Suprapubic skin (tissue), 4 donors: Measurements from ENCODE around the gene NIM1K. TPM values are rescaled to one million over a fixed set of nuclear protein-coding genes. Genes with fewer than 3 reads are reported as not detected.

Source experiments
- DNase-seq, 2 donors: peaks; one replicate each; pipeline ENCODE4 v3.0.0-alpha.2; 2019; ENCODE audit warnings: low spot score in 2 of 2
- H3K27ac ChIP-seq: fragments of 200-600 bp; sonication (generic); one replicate; pipeline ENCODE4 v1.5.1; 2019
- H3K27me3 ChIP-seq: fragments of 200-600 bp; sonication (generic); one replicate; pipeline ENCODE4 v1.5.1; 2019
- H3K36me3 ChIP-seq: fragments of 200-600 bp; sonication (generic); one replicate; pipeline ENCODE4 v1.5.1; 2019
- H3K4me1 ChIP-seq: fragments of 200-600 bp; sonication (generic); one replicate; pipeline ENCODE4 v1.5.1; 2019
- H3K4me3 ChIP-seq: fragments of 200-600 bp; sonication (generic); one replicate; pipeline ENCODE4 v1.5.1; 2019; ENCODE audit warnings: mild to moderate bottlenecking
- H3K9me3 ChIP-seq: fragments of 200-600 bp; sonication (generic); one replicate; pipeline ENCODE4 v1.5.1; 2019
- EP300 ChIP-seq: sonication (generic); formaldehyde crosslinking; IDR thresholded peaks from one replicate; pipeline ENCODE4 v1.6.1; 2017; ENCODE audit warnings: antibody characterized with exemption
- POLR2A ChIP-seq, 2 donors: fragments of 450-650 bp; IDR thresholded peaks; one replicate each; pipeline ENCODE4 v1.6.1; 2017; ENCODE audit warnings: antibody characterized with exemption in 2 of 2, mild to moderate bottlenecking in 2 of 2, moderate library complexity in 2 of 2
- POLR2AphosphoS5 ChIP-seq, 3 donors: sonication (generic); formaldehyde crosslinking; IDR thresholded peaks; one replicate each; pipeline ENCODE4 v1.6.1; 2017; ENCODE audit warnings: antibody characterized with exemption in 3 of 3
- WGBS: methylation state at CpG from one replicate; pipeline ENCODE4 v1.1.5; 2018; 5-methylcytosine and 5-hydroxymethylcytosine counted together
- total RNA-seq, 4 donors: library from RNA; depleted of rRNA; stranded (reverse); fragments of >200 nt; gene quantifications; one replicate each; pipeline ENCODE4 v1.1.0, GENCODE V29; 2016
- TF ChIP-seq, protein P1 (sequence below), 2 donors: fragments of 200-600 bp in 1 of 2; fragments of 450-650 bp in 1 of 2; sonication (generic) in 1 of 2; IDR thresholded peaks; one replicate each; pipeline ENCODE4 v1.5.1; 2016 to 2019; ENCODE audit warnings: antibody characterized with exemption in 2 of 2, mild to moderate bottlenecking in 1 of 2, moderate library complexity in 1 of 2

Gene NIM1K
- total RNA-seq, result 1 to 10 TPM in 2 of 4 donors, under 1 TPM in 2; 0.45 to 3.0 (median 1.2) TPM

DNA sequence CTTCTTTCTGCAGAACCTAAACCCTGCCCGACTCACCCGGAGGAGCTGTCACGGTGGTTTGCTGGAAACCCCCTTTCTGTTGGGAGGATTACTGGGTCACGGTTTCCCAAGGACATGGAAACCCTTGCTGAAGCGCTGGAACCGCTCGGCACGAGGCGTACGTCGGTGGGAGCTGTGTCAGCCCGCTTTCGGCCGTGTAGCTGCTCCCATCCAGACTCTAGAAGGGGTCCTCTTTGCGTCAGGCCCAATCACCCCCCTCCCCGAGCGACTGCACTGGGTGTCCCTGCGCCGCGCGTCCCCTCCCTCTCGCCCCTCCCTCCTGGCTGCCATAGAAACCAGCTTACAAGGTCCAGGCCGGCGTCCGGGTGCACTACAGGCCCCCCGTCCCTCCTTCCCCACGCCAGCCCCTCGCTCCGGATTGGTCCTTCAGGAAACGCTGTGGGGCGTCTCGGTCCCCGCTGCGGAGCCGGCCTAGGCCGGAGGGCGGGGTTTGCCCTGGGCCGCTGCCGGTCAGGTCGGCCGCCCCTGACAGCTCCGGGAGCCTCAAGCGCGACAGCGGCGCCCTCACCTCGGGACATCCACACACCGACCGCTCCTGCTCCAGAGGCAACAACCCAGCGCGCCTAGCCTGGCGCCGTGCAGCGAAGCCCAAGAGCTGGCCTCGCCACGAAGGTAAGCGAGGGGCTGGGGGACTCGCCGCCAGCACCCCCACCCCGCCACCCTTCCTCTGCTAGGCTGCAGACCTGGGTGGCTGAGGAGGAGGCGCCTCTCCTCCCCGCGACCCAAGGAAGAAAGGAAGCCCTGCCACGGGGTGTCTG lies at the start of gene NIM1K:
Gene NIM1K, plus strand, starts transcription at position 486 of the 818 bp plus-strand sequence. CDS start 53,551 bp downstream, outside the sequence.
- 0% methylated on average over 22 of the region's 64 CpGs for WGBS
- no peaks in the 10 kb centered on the region for H3K9me3 ChIP-seq
- peaks cover 28% of the 10 kb centered on the region for H3K4me1 ChIP-seq
- peak within 1 kb of the TSS; percentile 66 for H3K4me3 ChIP-seq
- TF ChIP-seq EP300 (no peak), POLR2A (IDR thresholded peaks at IDR 0.05) (no peak), POLR2AphosphoS5 (IDR thresholded peaks at IDR 0.05) (no peak)
- TF ChIP-seq, protein P1, sequence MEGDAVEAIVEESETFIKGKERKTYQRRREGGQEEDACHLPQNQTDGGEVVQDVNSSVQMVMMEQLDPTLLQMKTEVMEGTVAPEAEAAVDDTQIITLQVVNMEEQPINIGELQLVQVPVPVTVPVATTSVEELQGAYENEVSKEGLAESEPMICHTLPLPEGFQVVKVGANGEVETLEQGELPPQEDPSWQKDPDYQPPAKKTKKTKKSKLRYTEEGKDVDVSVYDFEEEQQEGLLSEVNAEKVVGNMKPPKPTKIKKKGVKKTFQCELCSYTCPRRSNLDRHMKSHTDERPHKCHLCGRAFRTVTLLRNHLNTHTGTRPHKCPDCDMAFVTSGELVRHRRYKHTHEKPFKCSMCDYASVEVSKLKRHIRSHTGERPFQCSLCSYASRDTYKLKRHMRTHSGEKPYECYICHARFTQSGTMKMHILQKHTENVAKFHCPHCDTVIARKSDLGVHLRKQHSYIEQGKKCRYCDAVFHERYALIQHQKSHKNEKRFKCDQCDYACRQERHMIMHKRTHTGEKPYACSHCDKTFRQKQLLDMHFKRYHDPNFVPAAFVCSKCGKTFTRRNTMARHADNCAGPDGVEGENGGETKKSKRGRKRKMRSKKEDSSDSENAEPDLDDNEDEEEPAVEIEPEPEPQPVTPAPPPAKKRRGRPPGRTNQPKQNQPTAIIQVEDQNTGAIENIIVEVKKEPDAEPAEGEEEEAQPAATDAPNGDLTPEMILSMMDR (IDR thresholded peaks at IDR 0.05), result no peak
- peak within 1 kb of the TSS; percentile 64 for H3K27ac ChIP-seq
- H3K36me3 ChIP-seq, result no peaks in the 10 kb centered on the region
- DNase-seq, result peak; percentile 83 to 89
- H3K27me3 ChIP-seq, result peaks cover 8% of the 10 kb centered on the region

DNA sequence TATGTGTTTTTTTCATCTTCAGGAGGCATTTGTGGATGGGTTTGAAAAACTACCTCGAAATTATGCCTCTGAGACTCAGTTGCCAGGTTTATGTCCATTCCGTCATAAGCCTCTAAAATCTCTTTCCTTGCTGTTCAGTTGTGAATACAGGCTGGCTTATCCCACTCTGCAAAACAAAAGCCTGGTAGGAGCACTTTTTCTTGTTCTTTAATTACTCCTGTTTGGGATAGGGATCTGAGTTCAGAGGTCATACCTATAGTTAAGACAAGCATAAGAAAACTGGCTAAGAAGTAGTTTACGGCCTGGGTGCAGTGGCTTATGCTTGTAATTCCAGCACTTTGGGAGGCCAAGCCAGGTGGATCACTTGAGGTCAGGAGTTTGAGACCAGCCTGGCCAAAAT lies 47.0 kb upstream of the NIM1K start:
- 95% methylated on average over 3 of the region's 3 CpGs for WGBS

DNA sequence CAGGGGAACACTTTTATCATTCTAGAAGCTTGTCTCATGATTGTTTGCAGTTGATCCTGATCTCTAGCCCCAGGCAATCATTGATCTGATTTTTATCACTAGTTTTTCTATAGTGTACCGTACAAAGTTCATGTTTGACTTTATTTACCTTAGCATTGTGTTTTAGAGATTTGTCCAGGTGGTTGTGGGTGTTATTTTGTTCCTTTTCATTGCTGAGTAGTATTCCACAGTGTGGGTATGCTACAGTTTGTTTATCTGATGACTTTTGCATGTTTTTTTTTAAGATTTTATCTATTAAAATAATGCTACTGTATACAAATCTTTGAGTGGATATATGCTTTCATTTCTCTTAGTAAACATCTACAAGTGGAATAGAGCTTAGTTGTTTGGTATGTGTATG lies 45.1 kb upstream of the NIM1K start:
- H3K4me3 ChIP-seq, result no peak overlapping the region
- H3K27ac ChIP-seq, result no peak overlapping the region
- WGBS, result 83% methylated on average over 1 of the region's 1 CpG
- H3K4me1 ChIP-seq, result no peaks in the 10 kb centered on the region
- no peaks in the 10 kb centered on the region for H3K27me3 ChIP-seq
- no peak for DNase-seq
- no peaks in the 10 kb centered on the region for H3K9me3 ChIP-seq
- TF ChIP-seq, protein P1 (IDR thresholded peaks at IDR 0.05), result no peak
- no peak for TF ChIP-seq POLR2AphosphoS5 (IDR thresholded peaks at IDR 0.05)
- TF ChIP-seq POLR2A (IDR thresholded peaks at IDR 0.05), result no peak
- no peak for TF ChIP-seq EP300
- peaks cover 18% of the 10 kb centered on the region for H3K36me3 ChIP-seq

More for the DNA sequence above, 47.0 kb upstream of the NIM1K start:
- TF ChIP-seq, protein P1 (IDR thresholded peaks at IDR 0.05), result no peak
- TF ChIP-seq POLR2A (IDR thresholded peaks at IDR 0.05) (no peak), POLR2AphosphoS5 (IDR thresholded peaks at IDR 0.05) (no peak), EP300 (no peak)
- Histone ChIP-seq H3K9me3 (no peaks in the 10 kb centered on the region), H3K4me1 (no peaks in the 10 kb centered on the region), H3K27ac (no peak overlapping the region), H3K27me3 (no peaks in the 10 kb centered on the region), H3K36me3 (peaks cover 27% of the 10 kb centered on the region), H3K4me3 (no peak overlapping the region)
- no peak for DNase-seq

DNA sequence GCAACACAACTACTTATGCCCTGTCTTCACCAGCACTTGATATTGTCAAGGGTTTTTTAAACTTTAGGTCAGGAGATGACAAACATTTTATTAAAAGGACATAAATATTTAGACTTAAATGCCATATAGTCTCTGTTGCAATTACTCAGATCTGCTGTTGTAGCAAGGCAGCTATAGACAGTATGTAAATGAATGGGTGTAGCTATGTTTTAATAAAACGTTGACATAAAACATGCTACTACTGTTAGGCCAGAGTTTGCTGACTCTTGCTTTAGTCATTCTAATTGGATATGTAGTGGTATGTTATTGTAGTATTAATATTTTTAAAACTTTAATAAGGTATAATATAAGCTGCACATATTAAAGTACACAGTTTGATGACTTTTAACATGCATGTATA lies 43.6 kb upstream of the NIM1K start:
- no peaks in the 10 kb centered on the region for H3K9me3 ChIP-seq
- TF ChIP-seq POLR2AphosphoS5 (IDR thresholded peaks at IDR 0.05), result no peak
- TF ChIP-seq, protein P1 (IDR thresholded peaks at IDR 0.05), result no peak
- no peak for TF ChIP-seq EP300
- no peak for TF ChIP-seq POLR2A (IDR thresholded peaks at IDR 0.05)
- peaks cover 19% of the 10 kb centered on the region for H3K36me3 ChIP-seq
- no peaks in the 10 kb centered on the region for H3K4me1 ChIP-seq
- H3K27me3 ChIP-seq, result no peaks in the 10 kb centered on the region
- 49% methylated on average over 1 of the region's 1 CpG for WGBS
- no peak for DNase-seq
- H3K4me3 ChIP-seq, result no peak overlapping the region
- H3K27ac ChIP-seq, result no peak overlapping the region

DNA sequence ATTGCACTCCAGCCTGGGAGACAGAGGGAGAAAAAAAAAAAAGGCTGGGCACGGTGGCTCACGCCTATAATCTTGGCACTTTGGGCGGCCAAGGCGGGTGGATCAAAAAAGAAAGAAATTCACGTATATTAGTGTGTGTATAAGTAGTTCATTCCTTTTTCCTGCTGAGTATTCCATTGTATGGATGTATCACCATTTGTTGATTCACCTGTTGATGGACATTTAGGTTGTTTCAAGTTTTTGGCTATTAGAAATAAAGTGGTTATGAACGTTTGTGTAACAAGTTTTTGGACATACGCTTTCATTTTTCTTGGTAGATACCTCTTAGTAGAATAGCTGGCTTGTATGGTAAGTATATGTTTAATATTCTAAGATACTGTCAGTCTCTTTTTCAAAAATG lies 42.8 kb upstream of the NIM1K start:
- WGBS, result 93% methylated on average over 7 of the region's 7 CpGs
- DNase-seq, result no peak
- H3K9me3 ChIP-seq, result no peaks in the 10 kb centered on the region

More for the DNA sequence above, 42.8 kb upstream of the NIM1K start:
- no peaks in the 10 kb centered on the region for H3K4me1 ChIP-seq
- no peak overlapping the region for H3K4me3 ChIP-seq
- H3K27me3 ChIP-seq, result no peaks in the 10 kb centered on the region
- peaks cover 19% of the 10 kb centered on the region for H3K36me3 ChIP-seq
- TF ChIP-seq, protein P1 (IDR thresholded peaks at IDR 0.05), result no peak
- TF ChIP-seq EP300, result no peak
- no peak overlapping the region for H3K27ac ChIP-seq
